Peyer's patch (tissue), 4 donors: ENCODE results near the gene SLC4A1AP. TPM values are rescaled to one million over a fixed set of nuclear protein-coding genes. Genes with fewer than 3 reads are reported as not detected.

ENCODE experiments used
- DNase-seq, 3 donors: peaks; one replicate each; pipeline ENCODE4 v3.0.0-alpha.2; 2017 to 2019
- H3K27ac ChIP-seq, 4 donors: fragments of 200-600 bp; sonication (generic); one replicate each; pipeline ENCODE4 v1.5.1; 2016 to 2019
- H3K27me3 ChIP-seq, 2 donors: fragments of 200-600 bp; sonication (generic); one replicate each; pipeline ENCODE4 v1.5.1; 2019
- H3K36me3 ChIP-seq, 3 donors: fragments of 200-600 bp; sonication (generic); one replicate each; pipeline ENCODE4 v1.5.1; 2016 to 2019
- H3K4me1 ChIP-seq, 4 donors: fragments of 200-600 bp; sonication (generic); one replicate each; pipeline ENCODE4 v1.5.1; 2016 to 2019
- H3K4me3 ChIP-seq, 4 donors: fragments of 200-600 bp; sonication (generic); 1 replicate in 3 of 4; 2 replicates in 1 of 4; pipeline ENCODE4 v1.5.1; 2016 to 2019; ENCODE audit warnings: mild to moderate bottlenecking in 1 of 4
- H3K9me3 ChIP-seq, 4 donors: fragments of 200-600 bp; sonication (generic); one replicate each; pipeline ENCODE4 v1.5.1; 2016 to 2019; ENCODE audit warnings: mild to moderate bottlenecking in 1 of 4
- CTCF ChIP-seq, 6 experiments: fragments of 450-650 bp in 4 of 6; fragments of 200-600 bp in 2 of 6; sonication (generic) in 1 of 6; IDR thresholded peaks; one replicate each; pipeline ENCODE4 v1.5.1; 2017 to 2019; ENCODE audit warnings: antibody characterized with exemption in 6 of 6, mild to moderate bottlenecking in 3 of 6, moderate library complexity in 1 of 6
- POLR2A ChIP-seq, 2 donors: fragments of 450-650 bp; IDR thresholded peaks; one replicate each; pipeline ENCODE4 v1.5.1; 2017; ENCODE audit warnings: antibody characterized with exemption in 2 of 2, mild to moderate bottlenecking in 2 of 2, moderate library complexity in 2 of 2
- total RNA-seq, 4 donors: library from RNA; depleted of rRNA; stranded (reverse); fragments of >200 nt; gene quantifications; one replicate each; pipeline ENCODE4 v1.1.0, GENCODE V29; 2016

Gene SLC4A1AP
- total RNA-seq, 4 donors from 2014 or later, result 18.6 to 47.0 (median 21.9) TPM

- TF ChIP-seq CTCF (IDR thresholded peaks at IDR 0.05), result no peak
- TF ChIP-seq POLR2A (IDR thresholded peaks at IDR 0.05), result no peak
- no peak for DNase-seq
- Histone ChIP-seq H3K36me3 (peaks cover 0 to 66% (median 0%) of the 10 kb centered on the region in 3 donors), H3K4me1 (peaks cover 0 to 10% (median 0%) of the 10 kb centered on the region in 4 donors), H3K4me3 (no peak overlapping the region), H3K27ac (no peak overlapping the region), H3K9me3 (no peaks in the 10 kb centered on the region), H3K27me3 (no peaks in the 10 kb centered on the region)
Observed at GRCh38 chr2:27634291-27634690, 29.4 kb upstream of the SLC4A1AP start.

DNA sequence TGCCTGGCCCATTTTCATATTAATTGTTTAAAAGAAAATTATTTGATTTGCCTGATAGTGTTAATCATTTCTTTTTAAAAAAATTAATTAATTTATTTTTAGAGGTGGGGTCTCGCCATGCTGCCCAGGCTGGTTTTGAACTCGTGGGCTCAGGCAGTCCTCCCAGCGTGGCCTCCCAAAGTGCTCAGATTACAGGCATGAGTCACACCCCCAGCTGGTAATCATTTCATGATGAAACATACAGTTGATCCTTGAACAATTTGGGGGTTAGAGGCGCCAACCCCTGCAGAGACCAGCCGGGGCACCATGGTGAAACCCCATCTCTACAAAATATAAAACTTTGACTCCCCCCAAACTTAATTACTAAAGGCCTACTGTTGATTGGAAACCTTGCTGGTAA is 26.9 kb upstream of the SLC4A1AP start:
- DNase-seq, result no peak
- H3K36me3 ChIP-seq, result peaks cover 0 to 89% (median 0%) of the 10 kb centered on the region in 3 donors

DNA sequence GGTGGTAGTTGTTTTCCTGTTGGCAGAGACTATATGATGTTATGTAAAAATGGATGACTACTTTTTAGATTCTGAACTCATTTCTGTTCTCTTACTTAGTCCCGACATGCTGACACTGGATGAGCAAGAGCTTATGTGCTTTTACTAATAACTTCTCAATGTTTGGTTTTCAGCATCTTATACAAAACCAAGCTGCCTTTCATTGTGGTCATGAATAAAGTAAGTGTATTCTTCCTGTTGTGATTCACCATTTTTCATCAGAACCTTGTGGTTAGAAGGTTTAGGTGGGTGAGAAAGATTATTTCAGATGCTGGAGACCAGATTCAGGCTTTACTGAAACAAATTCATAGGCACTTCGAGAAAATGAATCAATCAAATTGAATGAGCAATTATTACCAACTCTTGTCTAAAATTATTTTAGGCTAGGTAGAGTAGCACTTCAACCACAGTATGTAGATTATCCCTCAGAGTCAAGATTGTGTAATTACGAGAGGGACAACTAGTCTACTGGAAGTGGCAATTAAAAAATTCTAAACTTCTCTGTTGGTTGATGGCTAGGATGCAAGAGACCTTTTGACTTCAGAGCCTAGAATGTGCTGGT is 25.6 kb upstream of the SLC4A1AP start:
- Histone ChIP-seq H3K9me3 (no peaks in the 10 kb centered on the region), H3K4me3 (no peak overlapping the region), H3K27ac (no peak overlapping the region), H3K27me3 (no peaks in the 10 kb centered on the region), H3K36me3 (peaks cover 0 to 90% (median 0%) of the 10 kb centered on the region in 3 donors), H3K4me1 (no peaks in the 10 kb centered on the region)
- no peak for DNase-seq
- TF ChIP-seq POLR2A (IDR thresholded peaks at IDR 0.05) (no peak), CTCF (IDR thresholded peaks at IDR 0.05) (no peak)

More for the DNA sequence above, 26.9 kb upstream of the SLC4A1AP start:
- Histone ChIP-seq H3K27me3 (no peaks in the 10 kb centered on the region), H3K4me1 (no peaks in the 10 kb centered on the region), H3K9me3 (no peaks in the 10 kb centered on the region), H3K4me3 (no peak overlapping the region), H3K27ac (no peak overlapping the region)
- no peak for TF ChIP-seq CTCF (IDR thresholded peaks at IDR 0.05)
- TF ChIP-seq POLR2A (IDR thresholded peaks at IDR 0.05), result no peak

GRCh38 chr2:27638709-27639108 is 25.0 kb upstream of the SLC4A1AP start:
- H3K4me3 ChIP-seq, result no peak overlapping the region
- DNase-seq, result no peak
- H3K27me3 ChIP-seq, result no peaks in the 10 kb centered on the region
- TF ChIP-seq POLR2A (IDR thresholded peaks at IDR 0.05) (no peak), CTCF (IDR thresholded peaks at IDR 0.05) (no peak)
- no peaks in the 10 kb centered on the region for H3K4me1 ChIP-seq
- H3K9me3 ChIP-seq, result no peaks in the 10 kb centered on the region
- no peak overlapping the region for H3K27ac ChIP-seq
- H3K36me3 ChIP-seq, result peaks cover 0 to 91% (median 0%) of the 10 kb centered on the region in 3 donors

DNA sequence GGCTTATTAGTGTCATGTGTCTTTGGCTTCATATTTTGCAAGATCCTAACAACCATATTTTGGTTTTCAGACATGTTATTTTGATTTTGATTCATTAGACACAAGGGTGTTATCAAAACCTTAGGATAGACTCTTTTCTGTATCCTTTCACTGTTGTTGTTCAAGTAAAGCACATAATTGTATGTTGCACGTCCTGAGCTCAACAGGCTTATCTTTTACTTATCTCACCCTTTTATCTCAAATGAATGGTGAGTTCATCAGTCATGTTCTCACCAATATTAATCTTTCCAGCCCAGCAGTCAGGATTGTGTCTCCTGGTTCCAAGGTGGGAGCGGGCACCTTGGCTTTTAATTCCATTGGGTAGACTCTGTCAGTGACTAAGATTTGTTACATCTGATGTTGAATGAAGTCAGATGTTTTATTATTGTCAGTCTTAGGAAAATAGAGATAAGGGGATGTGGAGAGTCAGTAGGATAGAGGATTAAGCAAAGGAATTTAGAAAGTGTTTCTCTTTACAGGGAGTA is 22.9 kb upstream of the SLC4A1AP start:
- TF ChIP-seq CTCF (IDR thresholded peaks at IDR 0.05) (no peak), POLR2A (IDR thresholded peaks at IDR 0.05) (no peak)
- Histone ChIP-seq H3K27me3 (no peaks in the 10 kb centered on the region), H3K9me3 (no peaks in the 10 kb centered on the region), H3K4me1 (no peaks in the 10 kb centered on the region), H3K4me3 (no peak overlapping the region), H3K27ac (no peak overlapping the region), H3K36me3 (peaks cover 0 to 88% (median 0%) of the 10 kb centered on the region in 3 donors)
- no peak for DNase-seq
